SK-N-SH (cell line): ENCODE measurements around the gene AFF3. TPM values are rescaled to one million over a fixed set of nuclear protein-coding genes. Genes with fewer than 3 reads are reported as not detected.

Source experiments
- CTCF ChIA-PET: fragments of 300-600, 350-600 bp; formaldehyde crosslinking; extraction: SDS; loops from one replicate; lab custom pipeline; 2021; lab: Yijun Ruan, JAX
- POLR2A ChIA-PET: fragments of 350-600 bp; sonication (Branson Sonifier 250); formaldehyde crosslinking; extraction: SDS; loops from one replicate; lab custom pipeline; 2020; ENCODE audit warnings: antibody characterized with exemption, inconsistent platforms; lab: Yijun Ruan, JAX
- DNase-seq: peaks from one replicate; pipeline ENCODE4 v3.0.0; 2012
- H2AFZ ChIP-seq: fragments of 200-600 bp; sonication (generic); 2 replicates; pipeline ENCODE4 v1.8.1; 2016; ENCODE audit warnings: antibody characterized with exemption, mild to moderate bottlenecking, low read depth
- H3F3A ChIP-seq: fragments of 200-600 bp; sonication (generic); replicated peaks from 2 replicates; pipeline ENCODE3; 2016; ENCODE audit warnings: antibody characterized with exemption, mild to moderate bottlenecking; ENCODE audit not compliant: insufficient read depth
- H3K27ac ChIP-seq, 2 experiments: fragments of 200-500 bp in 1 of 2; fragments of 200-600 bp in 1 of 2; sonication (Bioruptor generic) in 1 of 2; sonication (generic), shearing (Covaris generic) in 1 of 2; 2 replicates each; pipeline versions ENCODE4 v1.5.1 to v1.6.1; 2014 to 2016; ENCODE audit warnings: low read depth in 2 of 2, inconsistent platforms in 1 of 2, low read length in 1 of 2, mild to moderate bottlenecking in 1 of 2, mixed read lengths in 1 of 2
- H3K27me3 ChIP-seq: fragments of 200-600 bp; sonication (generic), shearing (Covaris generic); 2 replicates; pipeline ENCODE4 v1.6.1; 2016; ENCODE audit warnings: mixed run types; ENCODE audit not compliant: insufficient read depth
- H3K36me3 ChIP-seq, 2 experiments: fragments of 200-500 bp in 1 of 2; fragments of 200-600 bp in 1 of 2; sonication (Bioruptor generic) in 1 of 2; sonication (generic) in 1 of 2; replicated peaks in 1 of 2; 2 replicates each; pipeline versions ENCODE3 to v1.5.1; 2014 to 2016; ENCODE audit warnings: low read length in 1 of 2, mild to moderate bottlenecking in 1 of 2; ENCODE audit not compliant: insufficient read depth in 2 of 2, control insufficient read depth in 1 of 2
- H3K4me1 ChIP-seq, 2 experiments: fragments of 200-500 bp in 1 of 2; fragments of 200-600 bp in 1 of 2; sonication (Bioruptor generic) in 1 of 2; sonication (generic), shearing (Covaris generic) in 1 of 2; 2 replicates each; pipeline versions ENCODE4 v1.5.1 to v1.6.1; 2014 to 2016; ENCODE audit warnings: low read depth in 1 of 2, low read length in 1 of 2, mixed run types in 1 of 2; ENCODE audit not compliant: insufficient read depth in 2 of 2, control insufficient read depth in 1 of 2
- H3K4me2 ChIP-seq: fragments of 200-600 bp; sonication (generic), shearing (Covaris generic); 2 replicates; pipeline ENCODE4 v1.6.1; 2017; ENCODE audit warnings: mixed run types
- H3K4me3 ChIP-seq, 2 experiments: fragments of 200-500 bp in 1 of 2; fragments of 200-600 bp in 1 of 2; sonication (Bioruptor generic) in 1 of 2; sonication (generic), shearing (Covaris generic) in 1 of 2; 2 replicates each; pipeline versions ENCODE4 v1.5.1 to v1.8.1; 2014 to 2016; ENCODE audit warnings: low read depth in 2 of 2, inconsistent platforms in 1 of 2, low read length in 1 of 2, mild to moderate bottlenecking in 1 of 2, mixed read lengths in 1 of 2, moderate library complexity in 1 of 2
- H3K79me2 ChIP-seq: fragments of 200-600 bp; sonication (generic); 2 replicates; pipeline ENCODE4 v1.8.1; 2017; ENCODE audit warnings: mild to moderate bottlenecking; ENCODE audit not compliant: insufficient read depth
- H3K9ac ChIP-seq: fragments of 200-600 bp; sonication (generic); 2 replicates; pipeline ENCODE4 v1.6.1; 2017; ENCODE audit warnings: mixed run types
- H3K9me2 ChIP-seq: fragments of 200-600 bp; sonication (generic); 2 replicates; pipeline ENCODE4 v1.6.1; 2017; ENCODE audit warnings: mixed run types
- H3K9me3 ChIP-seq: fragments of 200-600 bp; sonication (generic); 2 replicates; pipeline ENCODE4 v1.6.1; 2017; ENCODE audit warnings: mixed run types, mild to moderate bottlenecking, moderate library complexity
- H4K20me1 ChIP-seq: fragments of 200-600 bp; sonication (generic); 2 replicates; pipeline ENCODE4 v1.6.1; 2017; ENCODE audit warnings: mild to moderate bottlenecking, mixed run types; ENCODE audit not compliant: insufficient read depth
- CHD2 ChIP-seq: fragments of 150-350 bp; IDR thresholded peaks from 2 replicates; pipeline ENCODE4 v1.6.1; 2018; ENCODE audit warnings: low read length; ENCODE audit not compliant: partially characterized antibody
- CTCF ChIP-seq: fragments of 200-600 bp; sonication (generic); IDR thresholded peaks from 2 replicates; pipeline ENCODE4 v1.6.1; 2017; ENCODE audit warnings: antibody characterized with exemption, mild to moderate bottlenecking, moderate library complexity
- EP300 ChIP-seq, 2 experiments: IDR thresholded peaks; 2 replicates each; pipeline versions ENCODE4 v1.4.0 to v1.6.1; 2012; ENCODE audit warnings: borderline replicate concordance in 1 of 2, low read depth in 1 of 2, low read length in 1 of 2
- EZH2phosphoT487 ChIP-seq: fragments of 200-600 bp; sonication (generic); IDR thresholded peaks from 2 replicates; pipeline ENCODE4 v1.6.1; 2017; ENCODE audit warnings: low read depth, mixed run types, mild to moderate bottlenecking, antibody characterized with exemption, moderate library complexity, borderline replicate concordance
- FOXJ3 ChIP-seq: sonication (generic); formaldehyde crosslinking; IDR thresholded peaks from 2 replicates; pipeline ENCODE4 v1.5.1; 2020; ENCODE audit warnings: mild to moderate bottlenecking, missing genetic modification reagents
- IRF3 ChIP-seq: fragments of 150-350 bp; IDR thresholded peaks from 2 replicates; pipeline ENCODE4 v1.6.1; 2016; ENCODE audit warnings: mild to moderate bottlenecking, low read depth, low read length
- JUND ChIP-seq: IDR thresholded peaks from 2 replicates; pipeline ENCODE4 v1.4.0; 2012
- MXI1 ChIP-seq: IDR thresholded peaks from 2 replicates; pipeline ENCODE4 v1.6.1; 2012; ENCODE audit warnings: mild to moderate bottlenecking, low read depth, low read length, improper control_type of control experiment
- NFIC ChIP-seq: IDR thresholded peaks from 2 replicates; pipeline ENCODE4 v1.4.0; 2012; ENCODE audit warnings: borderline replicate concordance
- PBX3 ChIP-seq: IDR thresholded peaks from 2 replicates; pipeline ENCODE4; 2012
- RFX5 ChIP-seq: IDR thresholded peaks from 2 replicates; pipeline ENCODE4 v1.6.1; 2012; ENCODE audit warnings: mild to moderate bottlenecking, improper control_type of control experiment, low read length
- SMC3 ChIP-seq: IDR thresholded peaks from 2 replicates; pipeline ENCODE4 v1.6.1; 2012; ENCODE audit warnings: low read depth, low read length, improper control_type of control experiment
- USF2 ChIP-seq: fragments of 150-350 bp; IDR thresholded peaks from 2 replicates; pipeline ENCODE4 v1.6.1; 2017; ENCODE audit warnings: antibody characterized with exemption, low read length, low read depth, borderline replicate concordance
- WGBS: methylation state at CpG from one replicate; pipeline ENCODE4 v1.1.6; 2017; ENCODE audit warnings: low lambda C conversion rate; 5-methylcytosine and 5-hydroxymethylcytosine counted together
- polyA plus RNA-seq, 3 experiments: library from polyadenylated mRNA; depleted of rRNA; stranded (reverse); fragments of >200 nt; gene quantifications; 2 replicates each; pipeline ENCODE4 v1.2.3, GENCODE V29; 2012

AFF3 gene
- polyA plus RNA-seq, 1 of the 3 experiments (the other 2 are of a cell fraction), result 0.36 TPM

- WGBS, result 91% methylated on average over 2 of the region's 3 CpGs
- Histone ChIP-seq H3K4me2 (no peak overlapping the region), H3K9me2 (no peaks in the 10 kb centered on the region), H3K79me2 (no peaks in the 10 kb centered on the region), H3K9me3 (no peaks in the 10 kb centered on the region), H3K4me3 (no peak overlapping the region), H3K4me1 (peaks cover 0 to 21% of the 10 kb centered on the region in 2 experiments; a peak in 2 of 4 replicates), H2AFZ (no peak overlapping the region), H3K27ac (no peak overlapping the region), H3F3A (no peaks in the 10 kb centered on the region), H3K9ac (no peak overlapping the region), H3K36me3 (no peaks in the 10 kb centered on the region), H3K27me3 (no peaks in the 10 kb centered on the region), H4K20me1 (no peaks in the 10 kb centered on the region)
- ChIA-PET POLR2A (interaction anchor here (0.6 kb wide), 1 partner anchor 10 kb away, joined by 3 read pairs; no protein-coding TSS in a partner anchor), CTCF (interaction anchor here (1.3 kb wide), 1 partner anchor 36 kb away, joined by 3 read pairs; no protein-coding TSS in a partner anchor)
- no peak for DNase-seq
- no peak for TF ChIP-seq IRF3
- TF ChIP-seq PBX3, result no peak
- TF ChIP-seq FOXJ3 (CRISPR knock-in tag), result no peak
- no peak for TF ChIP-seq CTCF
- no peak for TF ChIP-seq SMC3
- no peak for TF ChIP-seq USF2
- TF ChIP-seq EZH2phosphoT487, result no peak
- no peak for TF ChIP-seq CHD2
- no peak for TF ChIP-seq NFIC
- TF ChIP-seq RFX5, result no peak
- no peak for TF ChIP-seq MXI1
- no peak for TF ChIP-seq JUND
- no peak for TF ChIP-seq EP300 (IDR thresholded peaks at IDR 0.05; ENCODE audit: borderline replicate concordance in 1 of 2, low read depth in 1 of 2, low read length in 1 of 2)
Measured at GRCh38 chr2:100141906-100142305, 484 bp downstream of the AFF3 start.
